Measurements from ENCODE around the gene ALDH1A1. TPM values are rescaled to one million over a fixed set of nuclear protein-coding genes. Genes with fewer than 3 reads are reported as not detected.

ALDH1A1 gene
- polyA plus RNA-seq, 1 of the 3 experiments (the other 2 are of a cell fraction): 0.03 TPM

- Histone ChIP-seq H3K9me3 (no peaks in the 10 kb centered on the region), H2AFZ (ENCODE audit: low read depth) (no peak overlapping the region), H3K4me3 (ENCODE audit: low read depth in 2 of 2, low read length in 1 of 2) (no peak overlapping the region), H3K4me2 (no peak overlapping the region), H3K9ac (no peak overlapping the region), H3K27me3 (ENCODE audit: insufficient read depth) (peaks cover 4% of the 10 kb centered on the region; the same call in 1 of the 2 replicates), H3F3A (replicated peaks; ENCODE audit: insufficient read depth) (no peaks in the 10 kb centered on the region), H4K20me1 (ENCODE audit: insufficient read depth) (no peaks in the 10 kb centered on the region), H3K4me1 (ENCODE audit: control insufficient read depth in 1 of 2, insufficient read depth in 2 of 2, low read depth in 1 of 2, low read length in 1 of 2) (no peaks in the 10 kb centered on the region), H3K27ac (ENCODE audit: low read depth in 2 of 2, low read length in 1 of 2) (no peak overlapping the region), H3K9me2 (no peaks in the 10 kb centered on the region), H3K36me3 (replicated peaks in 1 of 2; ENCODE audit: control insufficient read depth in 1 of 2, insufficient read depth in 2 of 2, low read length in 1 of 2) (no peaks in the 10 kb centered on the region), H3K79me2 (ENCODE audit: insufficient read depth) (no peaks in the 10 kb centered on the region)
- no peak for DNase-seq
- whole genome bisulfite sequencing (ENCODE audit: low lambda C conversion rate): under 1% methylated on average over 6 of the region's 6 CpGs
- ChIA-PET CTCF (no interaction called here), POLR2A (no interaction called here)
- TF ChIP-seq USF1 (IDR thresholded peaks at IDR 0.05; ENCODE audit: borderline replicate concordance, low read depth) (no peak), ZBTB33 (IDR thresholded peaks at IDR 0.05; ENCODE audit: borderline replicate concordance, low read depth) (no peak), RFX5 (IDR thresholded peaks at IDR 0.05; ENCODE audit: low read length) (no peak), RCOR1 (IDR thresholded peaks at IDR 0.05; ENCODE audit: low read length) (no peak), RXRA (IDR thresholded peaks at IDR 0.05; ENCODE audit: borderline replicate concordance, low read depth) (no peak), NRF1 (IDR thresholded peaks at IDR 0.05; ENCODE audit: low read depth, low read length) (no peak), JUND (IDR thresholded peaks at IDR 0.05) (no peak), SMC3 (IDR thresholded peaks at IDR 0.05; ENCODE audit: low read depth, low read length) (no peak), MEF2A (IDR thresholded peaks at IDR 0.05; ENCODE audit: borderline replicate concordance, low read depth) (no peak), NFIC (IDR thresholded peaks at IDR 0.05; ENCODE audit: borderline replicate concordance) (no peak), TCF12 (IDR thresholded peaks at IDR 0.05) (no peak), POLR2AphosphoS5 (IDR thresholded peaks at IDR 0.05; ENCODE audit: low read depth, low read length) (no peak), FOSL2 (IDR thresholded peaks at IDR 0.05; ENCODE audit: borderline replicate concordance, low read depth) (no peak), FOXM1 (IDR thresholded peaks at IDR 0.05; ENCODE audit: low read depth) (no peak), MXI1 (IDR thresholded peaks at IDR 0.05; ENCODE audit: low read depth, low read length) (no peak)
These were observed 27.6 kb downstream of the ALDH1A1 start for GRCh38 chr9:72925126-72925789.

- Histone ChIP-seq H3K27ac (ENCODE audit: low read depth in 2 of 2, low read length in 1 of 2) (no peak overlapping the region), H3F3A (replicated peaks; ENCODE audit: insufficient read depth) (no peaks in the 10 kb centered on the region), H3K4me1 (ENCODE audit: control insufficient read depth in 1 of 2, insufficient read depth in 2 of 2, low read depth in 1 of 2, low read length in 1 of 2) (no peaks in the 10 kb centered on the region), H3K9me3 (no peaks in the 10 kb centered on the region), H3K79me2 (ENCODE audit: insufficient read depth) (no peaks in the 10 kb centered on the region), H3K4me2 (no peak overlapping the region), H3K27me3 (ENCODE audit: insufficient read depth) (peaks cover 4% of the 10 kb centered on the region; the same call in 1 of the 2 replicates), H3K36me3 (replicated peaks in 1 of 2; ENCODE audit: control insufficient read depth in 1 of 2, insufficient read depth in 2 of 2, low read length in 1 of 2) (no peaks in the 10 kb centered on the region), H3K4me3 (ENCODE audit: low read depth in 2 of 2, low read length in 1 of 2) (no peak overlapping the region), H3K9me2 (no peaks in the 10 kb centered on the region), H3K9ac (no peak overlapping the region), H2AFZ (ENCODE audit: low read depth) (no peak overlapping the region), H4K20me1 (ENCODE audit: insufficient read depth) (no peaks in the 10 kb centered on the region)
- TF ChIP-seq JUND (IDR thresholded peaks at IDR 0.05): no peak
- CTCF ChIA-PET: no interaction called here
- 15% methylated on average over 1 of the region's 1 CpG for WGBS (ENCODE audit: low lambda C conversion rate)
- POLR2A ChIA-PET: no interaction called here
- no peak for DNase-seq
These were observed 28.6 kb downstream of the ALDH1A1 start for GRCh38 chr9:72924154-72924790.
